ENCODE measurements around the gene UGGT1. TPM values are rescaled to one million over a fixed set of nuclear protein-coding genes. Genes with fewer than 3 reads are reported as not detected.

UGGT1 gene
- total and polyA plus RNA-seq, 9 of the 15 experiments (the other 6 are each of a cell fraction or from before 2014, with no cell fraction given) = 5.1 to 56.4 (median 37.9) TPM

DNA sequence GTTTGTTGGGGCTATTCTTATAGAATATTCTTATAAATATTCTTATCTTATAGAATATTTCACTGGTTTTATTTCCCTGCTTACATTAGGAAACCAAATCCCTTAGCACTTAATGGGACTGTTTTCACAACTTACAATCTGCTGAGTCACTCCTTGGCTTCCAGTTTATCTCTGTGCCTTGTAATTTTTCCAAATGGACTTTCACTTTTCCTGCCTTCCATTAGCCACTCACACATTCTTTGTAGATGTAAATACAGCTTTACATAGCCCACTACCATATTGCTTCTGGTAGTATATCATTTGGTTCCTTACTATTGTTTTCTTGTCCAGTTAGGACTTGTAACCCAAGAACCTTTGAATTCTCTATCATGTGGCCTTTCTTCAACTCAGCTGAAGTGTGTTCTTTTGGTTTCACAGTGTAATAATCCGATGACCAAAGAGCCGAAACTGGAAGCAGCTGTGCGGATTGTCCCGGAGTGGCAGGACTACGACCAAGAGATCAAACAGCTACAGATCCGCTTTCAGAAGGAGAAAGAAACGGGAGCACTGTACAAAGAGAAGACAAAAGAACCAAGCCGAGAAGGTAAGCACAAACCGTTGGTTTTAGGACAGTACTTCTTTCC is 96.1 kb downstream of the UGGT1 start:
- H3K4me1 ChIP-seq (replicated peaks in 1 of 2; ENCODE audit: control insufficient read depth in 2 of 2, insufficient read depth in 2 of 2, low read length in 2 of 2) = peaks cover 0 to 6% of the 10 kb centered on the region in 2 experiments; a peak in 2 of 5 replicates
- no peak overlapping the region for H3K9ac ChIP-seq (ENCODE audit: insufficient read depth in 1 of 2, low read depth in 2 of 2, low read length in 2 of 2)
- DNase-seq (ENCODE audit: extremely low read depth in 1 of 4, low spot score in 3 of 4) = peak in 1 of 4 experiments; percentile 35
- peak; percentile 75 for FAIRE-seq
- H3K4me2 ChIP-seq (ENCODE audit: insufficient read depth, low read length) = no peak overlapping the region
- intact Hi-C loops (cut with micrococcal nuclease) (no loop called here), in situ Hi-C loops (cut with MboI) (no loop called here)
- H3K36me3 ChIP-seq (ENCODE audit: control insufficient read depth, insufficient read depth, low read length) = peaks cover 82% of the 10 kb centered on the region
- H3K4me3 ChIP-seq = no peak overlapping the region
- H3K27ac ChIP-seq (ENCODE audit: extremely low read depth, low read depth, low read length) = peak overlapping the region; percentile 66; the same call in 2 of the 3 replicates
- no peaks in the 10 kb centered on the region for H3K27me3 ChIP-seq (ENCODE audit: control insufficient read depth in 2 of 2, insufficient read depth in 2 of 2, low read length in 2 of 2)
- H4K20me1 ChIP-seq (replicated peaks; ENCODE audit: control insufficient read depth, insufficient read depth, low read length) = no peaks in the 10 kb centered on the region
- 98% methylated on average over 9 of the region's 9 CpGs for WGBS (ENCODE audit: insufficient coverage, low coverage, missing lambda C conversion rate)
- H3K79me2 ChIP-seq (ENCODE audit: control insufficient read depth, insufficient read depth, low read length) = no peaks in the 10 kb centered on the region
- BruUV-seq (replicated peaks) = no TSS peak
- peak overlapping the region; percentile 6; the same call in 1 of the 2 replicates for H2AFZ ChIP-seq (ENCODE audit: low read depth, low read length)
- no peaks in the 10 kb centered on the region for H3K9me3 ChIP-seq (replicated peaks; ENCODE audit: control insufficient read depth, insufficient read depth, low read depth, low read length)
- ChIA-PET POLR2A (interaction anchor here (0.6 kb wide), 1 partner anchor 45 kb away, joined by 5 read pairs; no protein-coding TSS in a partner anchor), CTCF (ENCODE audit: low intra/inter-chr PET ratio) (interaction anchor here (0.6 to 0.7 kb wide), 2 partner anchors 118 to 569 kb away, joined by 3 read pairs; no protein-coding TSS in a partner anchor)
- no peaks in the 10 kb centered on the region for H3K9me1 ChIP-seq (ENCODE audit: control insufficient read depth, insufficient read depth, low read length)
- peak; percentile 27; the same call in 2 of the 3 replicates for ATAC-seq
- TF ChIP-seq NR1H2 (CRISPR knock-in tag; IDR thresholded peaks at IDR 0.05) (no peak), STAG1 (CRISPR knock-in tag; IDR thresholded peaks at IDR 0.05; ENCODE audit: borderline replicate concordance) (no peak), NRF1 (conservative IDR thresholded peaks at IDR 0.05 in 1 of 2, IDR thresholded peaks at IDR 0.05 in 1 of 2) (no peak), NR2C1 (IDR thresholded peaks at IDR 0.05) (no peak), NR2C1 (tag; IDR thresholded peaks at IDR 0.05) (no peak), HMG20B (CRISPR knock-in tag; IDR thresholded peaks at IDR 0.05) (no peak), RNF2 (IDR thresholded peaks at IDR 0.05) (no peak), ZNF121 (CRISPR knock-in tag; conservative IDR thresholded peaks at IDR 0.05) (no peak), SMAD4 (CRISPR knock-in tag; conservative IDR thresholded peaks at IDR 0.05) (no peak), ETS2 (tag; IDR thresholded peaks at IDR 0.05; ENCODE audit: borderline replicate concordance, poor library complexity, severe bottlenecking) (no peak), ZNF699 (CRISPR knock-in tag; IDR thresholded peaks at IDR 0.05; ENCODE audit: insufficient replicate concordance) (no peak), HNRNPH1 (optimal IDR thresholded peaks at IDR 0.05; ENCODE audit: low read depth, low read length) (no peak), TAF1 (IDR thresholded peaks at IDR 0.05; ENCODE audit: control insufficient read depth, extremely low read depth, insufficient read depth, low read length, severe bottlenecking) (no peak)
- TF ChIP-seq, protein P1, sequence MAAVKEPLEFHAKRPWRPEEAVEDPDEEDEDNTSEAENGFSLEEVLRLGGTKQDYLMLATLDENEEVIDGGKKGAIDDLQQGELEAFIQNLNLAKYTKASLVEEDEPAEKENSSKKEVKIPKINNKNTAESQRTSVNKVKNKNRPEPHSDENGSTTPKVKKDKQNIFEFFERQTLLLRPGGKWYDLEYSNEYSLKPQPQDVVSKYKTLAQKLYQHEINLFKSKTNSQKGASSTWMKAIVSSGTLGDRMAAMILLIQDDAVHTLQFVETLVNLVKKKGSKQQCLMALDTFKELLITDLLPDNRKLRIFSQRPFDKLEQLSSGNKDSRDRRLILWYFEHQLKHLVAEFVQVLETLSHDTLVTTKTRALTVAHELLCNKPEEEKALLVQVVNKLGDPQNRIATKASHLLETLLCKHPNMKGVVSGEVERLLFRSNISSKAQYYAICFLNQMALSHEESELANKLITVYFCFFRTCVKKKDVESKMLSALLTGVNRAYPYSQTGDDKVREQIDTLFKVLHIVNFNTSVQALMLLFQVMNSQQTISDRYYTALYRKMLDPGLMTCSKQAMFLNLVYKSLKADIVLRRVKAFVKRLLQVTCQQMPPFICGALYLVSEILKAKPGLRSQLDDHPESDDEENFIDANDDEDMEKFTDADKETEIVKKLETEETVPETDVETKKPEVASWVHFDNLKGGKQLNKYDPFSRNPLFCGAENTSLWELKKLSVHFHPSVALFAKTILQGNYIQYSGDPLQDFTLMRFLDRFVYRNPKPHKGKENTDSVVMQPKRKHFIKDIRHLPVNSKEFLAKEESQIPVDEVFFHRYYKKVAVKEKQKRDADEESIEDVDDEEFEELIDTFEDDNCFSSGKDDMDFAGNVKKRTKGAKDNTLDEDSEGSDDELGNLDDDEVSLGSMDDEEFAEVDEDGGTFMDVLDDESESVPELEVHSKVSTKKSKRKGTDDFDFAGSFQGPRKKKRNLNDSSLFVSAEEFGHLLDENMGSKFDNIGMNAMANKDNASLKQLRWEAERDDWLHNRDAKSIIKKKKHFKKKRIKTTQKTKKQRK (IDR thresholded peaks at IDR 0.05; ENCODE audit: borderline replicate concordance, low read depth, low read length) = no peak
- TF ChIP-seq, protein P2, sequence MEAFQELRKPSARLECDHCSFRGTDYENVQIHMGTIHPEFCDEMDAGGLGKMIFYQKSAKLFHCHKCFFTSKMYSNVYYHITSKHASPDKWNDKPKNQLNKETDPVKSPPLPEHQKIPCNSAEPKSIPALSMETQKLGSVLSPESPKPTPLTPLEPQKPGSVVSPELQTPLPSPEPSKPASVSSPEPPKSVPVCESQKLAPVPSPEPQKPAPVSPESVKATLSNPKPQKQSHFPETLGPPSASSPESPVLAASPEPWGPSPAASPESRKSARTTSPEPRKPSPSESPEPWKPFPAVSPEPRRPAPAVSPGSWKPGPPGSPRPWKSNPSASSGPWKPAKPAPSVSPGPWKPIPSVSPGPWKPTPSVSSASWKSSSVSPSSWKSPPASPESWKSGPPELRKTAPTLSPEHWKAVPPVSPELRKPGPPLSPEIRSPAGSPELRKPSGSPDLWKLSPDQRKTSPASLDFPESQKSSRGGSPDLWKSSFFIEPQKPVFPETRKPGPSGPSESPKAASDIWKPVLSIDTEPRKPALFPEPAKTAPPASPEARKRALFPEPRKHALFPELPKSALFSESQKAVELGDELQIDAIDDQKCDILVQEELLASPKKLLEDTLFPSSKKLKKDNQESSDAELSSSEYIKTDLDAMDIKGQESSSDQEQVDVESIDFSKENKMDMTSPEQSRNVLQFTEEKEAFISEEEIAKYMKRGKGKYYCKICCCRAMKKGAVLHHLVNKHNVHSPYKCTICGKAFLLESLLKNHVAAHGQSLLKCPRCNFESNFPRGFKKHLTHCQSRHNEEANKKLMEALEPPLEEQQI (IDR thresholded peaks at IDR 0.05) = 0 out of 2 replicates have a peak, but pooled peaks have one; percentile 30
- TF ChIP-seq, protein P3, sequence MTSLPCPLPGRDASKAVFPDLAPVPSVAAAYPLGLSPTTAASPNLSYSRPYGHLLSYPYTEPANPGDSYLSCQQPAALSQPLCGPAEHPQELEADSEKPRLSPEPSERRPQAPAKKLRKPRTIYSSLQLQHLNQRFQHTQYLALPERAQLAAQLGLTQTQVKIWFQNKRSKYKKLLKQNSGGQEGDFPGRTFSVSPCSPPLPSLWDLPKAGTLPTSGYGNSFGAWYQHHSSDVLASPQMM (CRISPR knock-in tag; IDR thresholded peaks at IDR 0.05) = no peak
